LNCaP clone FGC (cell line): ENCODE results near the gene DRD3.

Experiments used
- DNase-seq: peaks from one replicate; pipeline ENCODE4 v3.0.0-alpha.2; 2011; ENCODE audit warnings: low read depth
- H3K4me3 ChIP-seq: 2 replicates; pipeline ENCODE4 v1.5.1; 2011; ENCODE audit warnings: mild to moderate bottlenecking, low read depth, low read length, control low read depth
- TF ChIP-seq, protein P1 (sequence below): IDR thresholded peaks from 2 replicates; pipeline ENCODE4 v1.5.1; 2012; ENCODE audit warnings: mild to moderate bottlenecking; ENCODE audit not compliant: control insufficient read depth, insufficient read depth; ENCODE audit errors: extremely low read depth

The DRD3 gene

DNA sequence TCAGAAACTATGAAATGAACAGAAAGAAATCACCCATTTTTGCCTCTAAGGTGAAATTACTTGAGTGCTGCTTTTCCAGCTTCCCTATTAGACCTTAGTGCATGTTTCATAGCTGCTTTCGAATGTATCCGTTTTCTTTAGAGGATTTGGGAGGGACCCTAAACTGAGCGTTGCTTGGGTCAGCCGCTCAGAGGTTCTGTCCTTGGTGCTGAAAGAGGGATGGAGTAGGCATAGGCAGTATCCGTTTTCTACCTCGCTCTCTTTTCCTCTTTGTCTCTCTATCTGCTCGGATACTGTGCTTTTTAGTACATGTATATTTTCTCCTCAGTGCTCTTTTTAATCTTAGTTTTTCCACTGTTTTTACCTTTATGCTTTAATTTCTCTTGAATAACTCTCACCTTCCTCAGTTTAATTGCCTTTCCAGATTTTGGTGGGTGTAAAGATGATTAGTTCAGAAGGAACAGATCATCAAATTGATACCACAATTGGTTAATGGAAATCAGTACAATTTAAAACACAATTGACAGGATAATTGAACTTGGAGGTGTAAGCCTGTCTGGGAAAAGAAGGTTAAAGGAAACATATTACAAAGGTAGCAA lies at the start of gene DRD3:
TSS of gene DRD3 (minus strand) at position 283 of the 599 bp plus-strand sequence. CDS start 7,060 bp downstream, outside the sequence.
- TF ChIP-seq, protein P1, sequence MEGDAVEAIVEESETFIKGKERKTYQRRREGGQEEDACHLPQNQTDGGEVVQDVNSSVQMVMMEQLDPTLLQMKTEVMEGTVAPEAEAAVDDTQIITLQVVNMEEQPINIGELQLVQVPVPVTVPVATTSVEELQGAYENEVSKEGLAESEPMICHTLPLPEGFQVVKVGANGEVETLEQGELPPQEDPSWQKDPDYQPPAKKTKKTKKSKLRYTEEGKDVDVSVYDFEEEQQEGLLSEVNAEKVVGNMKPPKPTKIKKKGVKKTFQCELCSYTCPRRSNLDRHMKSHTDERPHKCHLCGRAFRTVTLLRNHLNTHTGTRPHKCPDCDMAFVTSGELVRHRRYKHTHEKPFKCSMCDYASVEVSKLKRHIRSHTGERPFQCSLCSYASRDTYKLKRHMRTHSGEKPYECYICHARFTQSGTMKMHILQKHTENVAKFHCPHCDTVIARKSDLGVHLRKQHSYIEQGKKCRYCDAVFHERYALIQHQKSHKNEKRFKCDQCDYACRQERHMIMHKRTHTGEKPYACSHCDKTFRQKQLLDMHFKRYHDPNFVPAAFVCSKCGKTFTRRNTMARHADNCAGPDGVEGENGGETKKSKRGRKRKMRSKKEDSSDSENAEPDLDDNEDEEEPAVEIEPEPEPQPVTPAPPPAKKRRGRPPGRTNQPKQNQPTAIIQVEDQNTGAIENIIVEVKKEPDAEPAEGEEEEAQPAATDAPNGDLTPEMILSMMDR = no peak
- no peak within 1 kb of the TSS for H3K4me3 ChIP-seq
- no peak for DNase-seq

DNA sequence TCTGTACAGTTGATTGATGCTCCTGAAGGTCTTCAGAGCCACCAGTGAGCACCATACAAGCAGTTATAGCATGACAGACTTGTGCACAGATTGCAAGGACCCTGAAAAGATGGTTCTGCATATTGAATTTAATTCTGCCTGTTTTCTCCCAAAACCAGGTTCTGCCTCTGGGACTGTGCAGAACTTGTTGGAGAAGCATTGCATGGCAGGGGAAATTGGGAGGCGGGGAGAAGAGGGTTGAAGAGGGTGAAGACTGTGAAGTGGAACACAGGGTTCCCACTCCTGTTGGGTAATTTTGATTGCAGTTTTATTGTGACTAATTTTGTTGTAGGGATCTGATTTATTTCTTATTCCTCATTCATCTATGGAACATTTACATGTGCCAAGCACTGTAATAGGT lies 48.2 kb upstream of the DRD3 start:
- no peak for DNase-seq
- TF ChIP-seq, protein P1 = no peak
- H3K4me3 ChIP-seq = no peak overlapping the region

DNA sequence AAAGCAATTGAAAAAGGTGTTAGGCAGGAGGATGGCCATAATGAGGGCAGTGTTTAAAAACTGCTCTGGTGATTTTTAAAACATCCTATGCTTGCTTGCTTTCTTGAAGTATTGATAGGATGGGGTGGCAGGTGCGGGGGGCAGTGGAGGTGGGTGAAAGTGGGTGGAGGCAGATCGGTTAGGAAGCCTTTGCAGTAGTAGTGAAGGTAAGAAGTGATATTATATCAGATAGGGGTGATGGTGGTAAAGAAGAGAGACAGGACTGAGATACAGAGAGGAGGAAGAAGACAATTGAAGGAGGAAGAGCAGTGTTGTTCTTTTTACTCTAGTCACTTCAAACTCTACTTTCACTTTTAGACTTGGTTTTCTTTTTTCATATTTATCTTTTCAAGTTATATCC lies 47.5 kb upstream of the DRD3 start:
- H3K4me3 ChIP-seq = no peak overlapping the region
- TF ChIP-seq, protein P1 = no peak
- DNase-seq = no peak

DNA sequence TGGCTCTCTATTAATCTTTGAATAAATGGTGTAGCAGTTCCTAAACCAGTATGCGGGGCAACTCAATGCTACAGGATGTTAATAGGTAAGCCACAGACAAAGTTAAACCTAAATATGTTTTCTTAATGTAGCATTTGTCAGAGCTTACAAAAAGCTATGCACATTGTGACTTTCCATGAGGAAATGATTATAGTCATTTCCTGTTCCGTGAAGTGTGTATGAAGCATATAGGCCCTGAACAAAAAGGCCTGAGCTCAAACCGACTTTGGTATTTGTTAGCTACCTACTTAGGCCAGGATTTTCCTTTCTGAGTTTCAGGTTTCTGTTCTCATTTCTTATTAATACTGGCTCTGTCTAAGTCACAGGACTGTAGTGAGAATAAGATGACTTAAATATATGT lies 44.3 kb upstream of the DRD3 start:
- TF ChIP-seq, protein P1 = no peak
- H3K4me3 ChIP-seq = no peak overlapping the region
- no peak for DNase-seq

DNA sequence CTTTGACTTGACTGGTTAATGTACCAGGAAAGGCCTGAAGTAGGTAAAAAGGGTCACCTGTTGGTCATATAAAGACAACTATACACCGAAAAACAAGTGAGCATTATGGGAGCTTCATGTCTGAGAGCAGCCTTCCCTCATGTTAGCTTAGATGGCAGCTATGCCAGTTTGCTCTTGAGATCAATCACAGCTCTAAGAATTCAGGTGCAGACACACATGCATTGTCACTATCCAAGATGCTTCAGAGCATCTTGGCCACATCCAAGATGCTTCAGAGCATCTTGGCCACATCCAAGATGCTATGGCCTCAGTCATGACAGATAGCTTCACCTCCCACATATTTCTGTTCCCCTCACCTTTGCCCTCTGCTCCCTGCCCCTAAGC lies 43.0 kb upstream of the DRD3 start:
- TF ChIP-seq, protein P1 = no peak
- DNase-seq = no peak

DNA sequence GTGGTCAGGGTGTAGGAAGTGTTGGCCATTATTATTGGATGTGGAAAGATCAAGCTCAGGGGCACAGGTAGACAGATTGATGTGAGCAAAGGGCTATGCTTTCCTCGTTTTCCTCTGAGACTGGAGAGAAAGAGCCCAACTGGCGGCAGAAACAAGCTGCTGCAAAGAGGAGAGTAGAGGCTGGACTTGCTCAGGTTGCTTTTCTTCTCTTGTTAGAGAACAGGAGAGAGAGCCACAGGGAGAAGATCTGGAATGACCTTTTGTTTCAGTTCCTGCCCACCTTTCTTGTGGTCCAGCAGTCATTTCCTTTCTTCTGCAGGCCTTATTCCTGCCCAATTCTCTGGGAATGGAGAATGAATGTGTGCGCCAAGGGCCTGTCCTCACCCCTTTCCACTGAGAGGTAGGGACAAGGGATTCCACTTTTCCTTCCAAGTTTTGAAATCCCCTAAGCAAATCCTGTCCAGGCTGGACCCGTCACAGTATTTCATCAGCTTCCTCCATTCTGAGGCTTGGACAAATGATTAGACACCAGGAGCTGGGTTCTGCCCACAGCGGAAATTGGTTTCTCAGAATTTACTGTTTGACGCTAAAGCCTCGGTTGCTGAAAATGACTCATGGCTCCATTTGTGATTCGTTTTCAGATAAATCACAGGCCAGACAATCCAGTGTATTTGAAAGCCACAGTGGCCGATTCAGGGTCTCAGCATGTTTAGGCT lies 42.5 kb upstream of the DRD3 start:
- no peak overlapping the region for H3K4me3 ChIP-seq
- no peak for DNase-seq
- TF ChIP-seq, protein P1 = no peak

More for the DNA sequence above, 43.0 kb upstream of the DRD3 start:
- no peak overlapping the region for H3K4me3 ChIP-seq
